ENCODE results near the gene SLC16A4.

DNA sequence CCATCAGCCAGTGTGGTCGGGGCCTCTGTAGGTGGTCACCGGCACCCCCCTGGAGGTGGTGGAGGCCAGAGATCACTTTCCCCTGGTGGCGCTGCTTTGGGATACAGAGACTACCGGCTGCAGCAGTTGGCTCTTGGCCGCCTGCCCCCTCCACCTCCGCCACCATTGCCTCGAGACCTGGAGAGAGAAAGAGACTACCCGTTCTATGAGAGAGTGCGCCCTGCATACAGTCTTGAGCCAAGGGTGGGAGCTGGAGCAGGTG is 50.7 kb downstream of the SLC16A4 start:
- TF ChIP-seq, protein P1, sequence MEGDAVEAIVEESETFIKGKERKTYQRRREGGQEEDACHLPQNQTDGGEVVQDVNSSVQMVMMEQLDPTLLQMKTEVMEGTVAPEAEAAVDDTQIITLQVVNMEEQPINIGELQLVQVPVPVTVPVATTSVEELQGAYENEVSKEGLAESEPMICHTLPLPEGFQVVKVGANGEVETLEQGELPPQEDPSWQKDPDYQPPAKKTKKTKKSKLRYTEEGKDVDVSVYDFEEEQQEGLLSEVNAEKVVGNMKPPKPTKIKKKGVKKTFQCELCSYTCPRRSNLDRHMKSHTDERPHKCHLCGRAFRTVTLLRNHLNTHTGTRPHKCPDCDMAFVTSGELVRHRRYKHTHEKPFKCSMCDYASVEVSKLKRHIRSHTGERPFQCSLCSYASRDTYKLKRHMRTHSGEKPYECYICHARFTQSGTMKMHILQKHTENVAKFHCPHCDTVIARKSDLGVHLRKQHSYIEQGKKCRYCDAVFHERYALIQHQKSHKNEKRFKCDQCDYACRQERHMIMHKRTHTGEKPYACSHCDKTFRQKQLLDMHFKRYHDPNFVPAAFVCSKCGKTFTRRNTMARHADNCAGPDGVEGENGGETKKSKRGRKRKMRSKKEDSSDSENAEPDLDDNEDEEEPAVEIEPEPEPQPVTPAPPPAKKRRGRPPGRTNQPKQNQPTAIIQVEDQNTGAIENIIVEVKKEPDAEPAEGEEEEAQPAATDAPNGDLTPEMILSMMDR (IDR thresholded peaks at IDR 0.05): no peak
- TF ChIP-seq POLR2AphosphoS5 (IDR thresholded peaks at IDR 0.05; ENCODE audit: low read depth, low read length): no peak
